Fibroblast of lung (primary cell): ENCODE results near the gene NR2E1. TPM values are rescaled to one million over a fixed set of nuclear protein-coding genes. Genes with fewer than 3 reads are reported as not detected.

Source experiments
- DNase-seq, 2 donors: peaks; one replicate each; pipeline versions ENCODE4 v3.0.0 to v3.0.0-alpha.2; 2010; ENCODE audit warnings: low read depth in 2 of 2
- H2AFZ ChIP-seq: 2 replicates; pipeline ENCODE4 v1.5.1; 2012; ENCODE audit warnings: low read length, control low read depth, inconsistent platforms
- H3K27ac ChIP-seq: 2 replicates; pipeline ENCODE4 v1.5.1; 2011; ENCODE audit warnings: low read length, control low read depth; ENCODE audit not compliant: insufficient read depth
- H3K27me3 ChIP-seq: 2 replicates; pipeline ENCODE4 v1.5.1; 2011; ENCODE audit warnings: mild to moderate bottlenecking, low read length; ENCODE audit not compliant: control insufficient read depth, insufficient read depth
- H3K36me3 ChIP-seq: 2 replicates; pipeline ENCODE4 v1.5.1; 2011; ENCODE audit warnings: low read length; ENCODE audit not compliant: control insufficient read depth, insufficient read depth
- H3K4me1 ChIP-seq: 2 replicates; pipeline ENCODE4 v1.5.1; 2011; ENCODE audit warnings: low read length; ENCODE audit not compliant: control insufficient read depth, insufficient read depth; ENCODE audit errors: extremely low read depth
- H3K4me2 ChIP-seq: 2 replicates; pipeline ENCODE4 v1.5.1; 2011; ENCODE audit warnings: low read length, control low read depth; ENCODE audit not compliant: insufficient read depth; ENCODE audit errors: extremely low read depth
- H3K4me3 ChIP-seq, 4 experiments: fragments of 200-600 bp in 1 of 4; sonication (generic) in 1 of 4; replicated peaks in 1 of 4; 2 replicates each; pipeline ENCODE4 v1.5.1; 2011 to 2016; ENCODE audit warnings: low read length in 4 of 4, low read depth in 3 of 4, mild to moderate bottlenecking in 3 of 4, control low read depth in 2 of 4, inconsistent platforms in 1 of 4, mixed read lengths in 1 of 4; ENCODE audit not compliant: insufficient read depth in 1 of 4; ENCODE audit errors: control extremely low read depth in 1 of 4
- H3K79me2 ChIP-seq: 2 replicates; pipeline ENCODE4 v1.5.1; 2012; ENCODE audit warnings: mild to moderate bottlenecking, low read length, inconsistent platforms; ENCODE audit not compliant: control insufficient read depth, insufficient read depth
- H3K9ac ChIP-seq: 2 replicates; pipeline ENCODE4 v1.5.1; 2011; ENCODE audit warnings: mild to moderate bottlenecking, low read length, control low read depth; ENCODE audit not compliant: insufficient read depth
- H3K9me3 ChIP-seq: 2 replicates; pipeline ENCODE4 v1.5.1; 2012; ENCODE audit warnings: low read depth, low read length; ENCODE audit not compliant: control insufficient read depth, insufficient read depth
- H4K20me1 ChIP-seq: 2 replicates; pipeline ENCODE4 v1.5.1; 2011; ENCODE audit warnings: low read length; ENCODE audit not compliant: control insufficient read depth, insufficient read depth; ENCODE audit errors: extremely low read depth
- EZH2 ChIP-seq: IDR thresholded peaks from 2 replicates; pipeline ENCODE4 v1.5.1; 2012; ENCODE audit warnings: low read length, control low read depth, mild to moderate bottlenecking; ENCODE audit errors: missing control alignments
- polyA plus RNA-seq, 2 donors: library from polyadenylated mRNA; depleted of rRNA in 1 of 2; stranded (reverse) in 1 of 2; unstranded in 1 of 2; fragments of >200 nt; gene quantifications; 2 replicates each; pipeline ENCODE4 v1.2.1, GENCODE V29; 2011 to 2012; ENCODE audit warnings: missing spikeins in 1 of 2
- total RNA-seq: library from RNA; depleted of rRNA; stranded (reverse); fragments of >200 nt; gene quantifications from 2 replicates; pipeline ENCODE4 v1.2.1, GENCODE V29; 2014
- TF ChIP-seq, protein P1 (sequence below), 2 donors: IDR thresholded peaks in 1 of 2; conservative IDR thresholded peaks in 1 of 2; 1 replicate in 1 of 2; 2 replicates in 1 of 2; pipeline ENCODE4 v1.5.1; 2011 to 2012; ENCODE audit warnings: low read length in 2 of 2, control low read depth in 1 of 2, inconsistent platforms in 1 of 2, low read depth in 1 of 2, mild to moderate bottlenecking in 1 of 2

The NR2E1 gene
- total and polyA plus RNA-seq, 2 donors (not counting 1 experiment from before 2014, with no cell fraction given): not detected

DNA sequence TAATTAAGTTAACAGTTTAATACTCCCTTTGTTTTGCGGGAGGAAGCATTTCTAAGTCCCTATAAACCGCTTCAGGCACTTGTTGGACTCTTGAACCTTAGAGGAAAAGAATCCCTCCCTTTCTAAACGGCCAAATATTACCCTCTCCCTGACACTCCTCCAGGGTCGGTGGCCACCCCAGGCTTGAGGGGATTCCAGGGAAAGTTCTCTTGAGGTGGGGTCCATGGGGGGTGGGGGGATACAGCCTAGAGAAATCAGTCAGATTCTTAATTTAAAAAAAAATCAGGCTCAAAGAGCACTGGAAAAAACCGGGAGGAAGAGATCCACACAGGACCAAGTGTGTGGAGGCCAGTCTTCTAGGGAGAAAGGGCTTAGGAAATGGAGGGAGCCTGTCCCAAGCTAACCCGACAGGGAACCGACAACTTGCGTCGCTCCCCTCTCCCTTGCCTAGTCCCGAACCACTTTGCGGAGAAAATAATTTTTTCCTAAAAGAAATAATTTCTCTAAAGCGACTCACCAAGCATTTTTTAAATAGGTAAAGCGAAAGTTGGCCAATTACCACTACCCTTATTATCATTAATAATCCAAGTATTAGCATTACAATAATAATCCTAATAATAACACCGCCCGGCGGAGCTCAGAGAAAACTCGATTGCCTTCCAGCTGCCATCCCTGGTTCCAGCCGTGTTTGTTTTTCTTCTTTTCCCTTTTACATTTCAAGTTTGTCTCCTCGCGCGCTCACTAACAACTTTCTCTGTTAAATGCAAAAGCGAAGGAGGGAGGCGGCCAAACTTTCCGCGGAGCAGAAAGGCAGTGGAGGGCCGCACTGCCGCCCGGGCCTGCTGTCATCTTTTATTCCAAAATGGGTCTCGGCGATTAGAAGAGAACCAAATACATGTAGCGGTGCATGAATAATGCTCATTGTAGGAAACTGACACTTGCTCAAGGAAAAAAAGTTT is 4.8 kb downstream of the NR2E1 start:
- Histone ChIP-seq H3K4me3 (no peak overlapping the region), H3K9ac (no peak overlapping the region), H2AFZ (no peak overlapping the region), H4K20me1 (no peaks in the 10 kb centered on the region), H3K79me2 (no peaks in the 10 kb centered on the region), H3K27me3 (peaks cover 87% of the 10 kb centered on the region), H3K4me2 (no peak overlapping the region), H3K4me1 (no peaks in the 10 kb centered on the region), H3K27ac (no peak overlapping the region), H3K36me3 (no peaks in the 10 kb centered on the region), H3K9me3 (no peaks in the 10 kb centered on the region)
- no peak for DNase-seq
- TF ChIP-seq EZH2: peak; percentile 62
- TF ChIP-seq, protein P1, sequence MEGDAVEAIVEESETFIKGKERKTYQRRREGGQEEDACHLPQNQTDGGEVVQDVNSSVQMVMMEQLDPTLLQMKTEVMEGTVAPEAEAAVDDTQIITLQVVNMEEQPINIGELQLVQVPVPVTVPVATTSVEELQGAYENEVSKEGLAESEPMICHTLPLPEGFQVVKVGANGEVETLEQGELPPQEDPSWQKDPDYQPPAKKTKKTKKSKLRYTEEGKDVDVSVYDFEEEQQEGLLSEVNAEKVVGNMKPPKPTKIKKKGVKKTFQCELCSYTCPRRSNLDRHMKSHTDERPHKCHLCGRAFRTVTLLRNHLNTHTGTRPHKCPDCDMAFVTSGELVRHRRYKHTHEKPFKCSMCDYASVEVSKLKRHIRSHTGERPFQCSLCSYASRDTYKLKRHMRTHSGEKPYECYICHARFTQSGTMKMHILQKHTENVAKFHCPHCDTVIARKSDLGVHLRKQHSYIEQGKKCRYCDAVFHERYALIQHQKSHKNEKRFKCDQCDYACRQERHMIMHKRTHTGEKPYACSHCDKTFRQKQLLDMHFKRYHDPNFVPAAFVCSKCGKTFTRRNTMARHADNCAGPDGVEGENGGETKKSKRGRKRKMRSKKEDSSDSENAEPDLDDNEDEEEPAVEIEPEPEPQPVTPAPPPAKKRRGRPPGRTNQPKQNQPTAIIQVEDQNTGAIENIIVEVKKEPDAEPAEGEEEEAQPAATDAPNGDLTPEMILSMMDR (conservative IDR thresholded peaks at IDR 0.05 in 1 of 2, IDR thresholded peaks at IDR 0.05 in 1 of 2; ENCODE audit: low read depth in 1 of 2, low read length in 2 of 2): no peak

DNA sequence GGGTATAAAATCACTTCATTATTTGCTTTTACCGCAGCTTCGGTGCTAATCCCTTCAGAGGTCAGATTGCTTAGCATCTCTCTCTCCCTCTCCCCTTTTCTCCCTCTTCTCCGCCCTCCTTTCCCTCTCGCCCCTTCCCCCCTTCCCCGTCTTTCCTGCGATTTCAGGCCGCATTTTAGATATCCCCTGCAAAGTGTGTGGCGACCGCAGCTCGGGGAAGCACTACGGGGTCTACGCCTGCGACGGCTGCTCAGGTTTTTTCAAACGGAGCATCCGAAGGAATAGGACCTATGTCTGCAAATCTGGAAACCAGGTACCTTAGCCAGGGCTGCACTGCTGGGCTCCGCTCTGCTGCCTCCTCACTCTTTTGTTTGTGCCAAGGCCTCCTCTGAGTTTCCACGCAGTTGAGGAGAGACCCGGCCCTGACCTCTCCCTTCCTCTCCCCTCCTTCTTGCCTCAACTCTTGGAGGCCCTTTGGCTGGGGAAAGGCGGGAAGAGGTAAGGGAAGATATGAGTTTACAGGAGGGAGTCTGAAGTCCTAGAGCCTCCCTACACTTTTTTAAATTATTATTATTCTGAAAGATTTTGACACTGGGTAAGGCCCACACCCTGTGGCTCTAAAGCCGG is 5.6 kb downstream of the NR2E1 start:
- no peak overlapping the region for H2AFZ ChIP-seq
- TF ChIP-seq, protein P1 (conservative IDR thresholded peaks at IDR 0.05 in 1 of 2, IDR thresholded peaks at IDR 0.05 in 1 of 2; ENCODE audit: low read depth in 1 of 2, low read length in 2 of 2): no peak
- peak; percentile 57 for TF ChIP-seq EZH2
- no peak for DNase-seq
- H3K36me3 ChIP-seq: no peaks in the 10 kb centered on the region
- H4K20me1 ChIP-seq: no peaks in the 10 kb centered on the region
- no peak overlapping the region for H3K9ac ChIP-seq
- no peaks in the 10 kb centered on the region for H3K79me2 ChIP-seq
- no peak overlapping the region for H3K27ac ChIP-seq
- H3K4me2 ChIP-seq: no peak overlapping the region
- H3K27me3 ChIP-seq: peaks cover 87% of the 10 kb centered on the region
- H3K9me3 ChIP-seq: no peaks in the 10 kb centered on the region
- no peaks in the 10 kb centered on the region for H3K4me1 ChIP-seq
- no peak overlapping the region for H3K4me3 ChIP-seq

DNA sequence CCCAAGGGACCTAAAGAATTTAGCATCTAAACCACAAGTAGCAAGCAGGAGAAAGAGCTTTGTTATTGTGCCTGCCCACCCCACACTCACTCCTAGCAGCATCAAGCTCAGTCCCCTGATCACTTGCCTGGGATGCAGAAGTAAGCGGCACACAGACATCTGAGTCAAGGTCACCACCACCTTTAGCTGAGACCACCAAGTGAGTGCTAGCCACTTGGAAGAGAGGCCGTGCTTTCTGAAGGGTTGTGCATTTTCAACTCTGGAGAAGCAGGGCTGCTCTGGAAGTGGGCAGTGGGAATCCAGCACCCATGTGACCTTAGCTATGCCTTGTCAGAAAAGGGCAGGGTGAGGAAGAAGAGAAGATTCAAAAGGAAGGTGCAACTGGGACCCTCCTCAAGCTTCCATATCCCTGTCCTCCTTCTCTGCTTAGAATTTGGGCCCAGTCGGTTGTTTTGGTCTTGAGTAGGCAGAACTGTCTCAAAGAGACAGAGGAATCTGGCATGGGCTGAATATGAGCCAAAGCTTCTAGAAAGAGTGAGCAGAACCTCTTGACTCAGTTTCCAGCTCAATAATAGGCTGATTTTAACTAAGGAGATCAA is 6.2 kb downstream of the NR2E1 start:
- no peaks in the 10 kb centered on the region for H3K79me2 ChIP-seq
- no peak overlapping the region for H3K4me3 ChIP-seq
- DNase-seq: no peak
- H3K9me3 ChIP-seq: no peaks in the 10 kb centered on the region
- H4K20me1 ChIP-seq: no peaks in the 10 kb centered on the region
- no peak overlapping the region for H2AFZ ChIP-seq
- H3K9ac ChIP-seq: no peak overlapping the region
- no peak overlapping the region for H3K27ac ChIP-seq
- H3K36me3 ChIP-seq: no peaks in the 10 kb centered on the region
- H3K4me2 ChIP-seq: no peak overlapping the region
- H3K4me1 ChIP-seq: no peaks in the 10 kb centered on the region
- TF ChIP-seq, protein P1 (conservative IDR thresholded peaks at IDR 0.05 in 1 of 2, IDR thresholded peaks at IDR 0.05 in 1 of 2; ENCODE audit: low read depth in 1 of 2, low read length in 2 of 2): no peak
- TF ChIP-seq EZH2: no peak
- H3K27me3 ChIP-seq: peaks cover 88% of the 10 kb centered on the region
